GM12891 (cell line): Measurements from ENCODE around the gene UIMC1.

Experiments
- POLR2A ChIP-seq: IDR thresholded peaks from 2 replicates; pipeline ENCODE4 v1.6.1; 2011; ENCODE audit warnings: low read depth, low read length, control low read depth
- POLR2AphosphoS5 ChIP-seq: IDR thresholded peaks from 2 replicates; pipeline ENCODE4 v1.6.1; 2011; ENCODE audit warnings: low read depth, low read length, control low read depth
- SPI1 ChIP-seq: IDR thresholded peaks from 2 replicates; pipeline ENCODE4 v1.6.1; 2011; ENCODE audit warnings: low read depth, low read length, control low read depth
- TAF1 ChIP-seq: IDR thresholded peaks from 2 replicates; pipeline ENCODE4 v1.6.1; 2011; ENCODE audit warnings: low read depth, low read length, control low read depth

DNA sequence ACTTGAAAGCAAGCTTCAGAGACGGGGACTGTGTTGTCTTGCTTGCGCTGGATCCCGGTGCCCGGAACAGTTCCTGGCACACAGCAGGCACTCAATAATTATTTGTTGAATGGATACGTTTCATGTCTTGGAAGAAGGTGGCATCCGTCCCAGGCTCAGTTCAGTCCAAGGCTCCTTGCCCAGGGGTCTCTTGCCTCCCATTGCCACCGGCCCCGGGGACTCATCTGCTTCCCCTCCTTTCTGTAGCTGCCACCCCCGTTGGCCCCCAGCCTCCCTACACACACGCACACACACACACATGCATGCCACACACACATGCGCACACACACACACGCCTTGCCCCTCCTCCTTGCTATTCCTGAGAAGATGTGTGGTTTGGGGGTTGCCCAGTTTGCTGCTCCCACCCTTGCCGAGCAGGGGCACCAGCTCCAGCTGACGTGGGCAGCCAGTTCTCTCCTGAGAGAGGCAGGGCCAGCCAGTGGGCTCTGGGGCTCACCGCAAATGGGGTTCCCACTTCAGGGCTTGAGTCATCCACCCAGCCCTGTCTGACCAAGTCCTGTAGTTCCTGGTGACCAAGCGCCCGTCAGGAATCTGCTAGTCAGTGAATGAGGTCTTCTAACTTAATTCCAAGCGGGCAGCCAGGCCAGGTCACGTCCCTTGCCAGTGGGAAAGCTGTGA, 149.2 kb downstream of the UIMC1 start:
- TF ChIP-seq POLR2A, result no peak
- no peak for TF ChIP-seq POLR2AphosphoS5
- TF ChIP-seq SPI1, result no peak
- TF ChIP-seq TAF1, result no peak
